ENCODE results near the gene PBX2.

Gene PBX2

GRCh38 chr6:32175711-32176475 lies 14.1 kb downstream of the PBX2 start, which contains the start of gene AGPAT1:
Gene AGPAT1, minus strand, starts transcription at chr6:32176084. Its CDS starts 4,588 bp downstream, at chr6:32171496.
- H3K4me1 ChIP-seq, result peaks cover 66% of the 10 kb centered on the region
- peak within 1 kb of the TSS; percentile 93 for H3K9ac ChIP-seq

GRCh38 chr6:32175322-32175710 lies 14.7 kb downstream of the PBX2 start:
- Histone ChIP-seq H3K27me3 (no peaks in the 10 kb centered on the region), H4K20me1 (no peaks in the 10 kb centered on the region), H3K4me3 (peak overlapping the region; percentile 88), H3K27ac (peak overlapping the region; percentile 90), H3K9me3 (no peaks in the 10 kb centered on the region), H3K9ac (peak overlapping the region; percentile 93), H3K4me1 (peaks cover 61% of the 10 kb centered on the region), H3K4me2 (peak overlapping the region; percentile 100), H3K36me3 (peaks cover 24% of the 10 kb centered on the region)
- no peak for TF ChIP-seq Cebpa-rat (IDR thresholded peaks at IDR 0.05)

More at GRCh38 chr6:32175711-32176475, 14.1 kb downstream of the PBX2 start, which contains the start of gene AGPAT1:
- no peaks in the 10 kb centered on the region for H3K9me3 ChIP-seq
- H4K20me1 ChIP-seq, result no peaks in the 10 kb centered on the region
- peaks cover 24% of the 10 kb centered on the region for H3K36me3 ChIP-seq
- H3K27ac ChIP-seq, result peak within 1 kb of the TSS; percentile 90
- H3K4me3 ChIP-seq, result peak within 1 kb of the TSS; percentile 88
- no peak for TF ChIP-seq Cebpa-rat (IDR thresholded peaks at IDR 0.05)
- H3K27me3 ChIP-seq, result no peaks in the 10 kb centered on the region
- peak within 1 kb of the TSS; percentile 100 for H3K4me2 ChIP-seq

GRCh38 chr6:32174416-32174815 lies 15.6 kb downstream of the PBX2 start:
- H3K9me3 ChIP-seq, result no peaks in the 10 kb centered on the region
- H3K27me3 ChIP-seq, result no peaks in the 10 kb centered on the region
- peaks cover 24% of the 10 kb centered on the region for H3K36me3 ChIP-seq
- TF ChIP-seq Cebpa-rat (IDR thresholded peaks at IDR 0.05), result no peak
- peak overlapping the region; percentile 100 for H3K4me2 ChIP-seq
- H3K9ac ChIP-seq, result no peak overlapping the region
- no peak overlapping the region for H3K27ac ChIP-seq
- peaks cover 52% of the 10 kb centered on the region for H3K4me1 ChIP-seq
- peak overlapping the region; percentile 88 for H3K4me3 ChIP-seq
- no peaks in the 10 kb centered on the region for H4K20me1 ChIP-seq

- H3K9ac ChIP-seq, result no peak overlapping the region
Measured at GRCh38 chr6:32173051-32173727, 16.8 kb downstream of the PBX2 start.

GRCh38 chr6:32171234-32171633 lies 18.8 kb downstream of the PBX2 start:
- peaks cover 44% of the 10 kb centered on the region for H3K4me1 ChIP-seq
- H3K36me3 ChIP-seq, result peaks cover 54% of the 10 kb centered on the region
- TF ChIP-seq Cebpa-rat (IDR thresholded peaks at IDR 0.05), result no peak
- no peaks in the 10 kb centered on the region for H3K27me3 ChIP-seq
- no peak overlapping the region for H3K4me3 ChIP-seq
- no peaks in the 10 kb centered on the region for H4K20me1 ChIP-seq
- no peak overlapping the region for H3K27ac ChIP-seq
- H3K9me3 ChIP-seq, result no peaks in the 10 kb centered on the region
- no peak overlapping the region for H3K9ac ChIP-seq
- no peak overlapping the region for H3K4me2 ChIP-seq

More at GRCh38 chr6:32173051-32173727, 16.8 kb downstream of the PBX2 start:
- Histone ChIP-seq H4K20me1 (no peaks in the 10 kb centered on the region), H3K4me2 (peak overlapping the region; percentile 38), H3K9me3 (no peaks in the 10 kb centered on the region), H3K36me3 (peaks cover 34% of the 10 kb centered on the region), H3K4me1 (peaks cover 49% of the 10 kb centered on the region), H3K27me3 (no peaks in the 10 kb centered on the region), H3K4me3 (no peak overlapping the region), H3K27ac (no peak overlapping the region)
- TF ChIP-seq Cebpa-rat (IDR thresholded peaks at IDR 0.05), result no peak

- Histone ChIP-seq H4K20me1 (no peaks in the 10 kb centered on the region), H3K9ac (no peak overlapping the region), H3K4me2 (no peak overlapping the region), H3K9me3 (no peaks in the 10 kb centered on the region), H3K4me1 (peaks cover 41% of the 10 kb centered on the region), H3K36me3 (peaks cover 61% of the 10 kb centered on the region), H3K27me3 (no peaks in the 10 kb centered on the region), H3K27ac (no peak overlapping the region), H3K4me3 (no peak overlapping the region)
- no peak for TF ChIP-seq Cebpa-rat (IDR thresholded peaks at IDR 0.05)
Measured at GRCh38 chr6:32170294-32170693, 19.7 kb downstream of the PBX2 start.

GRCh38 chr6:32168807-32169591 lies 21.0 kb downstream of the PBX2 start:
- peaks cover 28% of the 10 kb centered on the region for H3K4me1 ChIP-seq
- no peaks in the 10 kb centered on the region for H3K27me3 ChIP-seq
- H3K9ac ChIP-seq, result no peak overlapping the region
- H3K4me2 ChIP-seq, result no peak overlapping the region
- peaks cover 70% of the 10 kb centered on the region for H3K36me3 ChIP-seq
- H3K27ac ChIP-seq, result no peak overlapping the region
- TF ChIP-seq Cebpa-rat (IDR thresholded peaks at IDR 0.05), result no peak
- H3K4me3 ChIP-seq, result no peak overlapping the region
- no peaks in the 10 kb centered on the region for H4K20me1 ChIP-seq
- H3K9me3 ChIP-seq, result no peaks in the 10 kb centered on the region

- Histone ChIP-seq H3K27me3 (no peaks in the 10 kb centered on the region), H3K27ac (no peak overlapping the region; the same call in 1 of the 2 replicates), H3K9me3 (no peaks in the 10 kb centered on the region), H3K4me1 (peaks cover 22% of the 10 kb centered on the region), H3K9ac (no peak overlapping the region), H3K36me3 (peaks cover 76% of the 10 kb centered on the region), H3K4me2 (peak overlapping the region; percentile 19; the same call in 1 of the 2 replicates), H4K20me1 (no peaks in the 10 kb centered on the region), H3K4me3 (no peak overlapping the region)
- TF ChIP-seq Cebpa-rat (IDR thresholded peaks at IDR 0.05), result no peak
Measured at GRCh38 chr6:32168350-32168749, 21.7 kb downstream of the PBX2 start.

GRCh38 chr6:32167761-32168262 lies 22.2 kb downstream of the PBX2 start:
- Histone ChIP-seq H3K27ac (no peak overlapping the region; the same call in 1 of the 2 replicates), H3K36me3 (peaks cover 82% of the 10 kb centered on the region), H3K4me1 (peaks cover 16% of the 10 kb centered on the region), H3K9me3 (no peaks in the 10 kb centered on the region), H3K9ac (no peak overlapping the region), H4K20me1 (no peaks in the 10 kb centered on the region), H3K4me2 (peak overlapping the region; percentile 19; the same call in 1 of the 2 replicates), H3K4me3 (no peak overlapping the region), H3K27me3 (no peaks in the 10 kb centered on the region)
- no peak for TF ChIP-seq Cebpa-rat (IDR thresholded peaks at IDR 0.05)
